Heart left ventricle (tissue), 16 donors: ENCODE data around the gene POLR1H. TPM values are rescaled to one million over a fixed set of nuclear protein-coding genes. Genes with fewer than 3 reads are reported as not detected.

Source experiments
- ATAC-seq, 4 donors: fragments of 200-7000 bp; cut with Tn5 transposase; one replicate each; pipeline ENCODE4 v1.9.1; 2020 to 2022; ENCODE audit warnings: moderate library complexity in 4 of 4, mild to moderate bottlenecking in 3 of 4, moderate number of reproducible peaks in 1 of 4
- DNase-seq, 5 donors: peaks; one replicate each; pipeline ENCODE4 v3.0.0-alpha.2; 2020
- H3K27ac ChIP-seq, 12 donors: fragments of 200-600 bp; sonication (generic) in 4 of 12; one replicate each; pipeline versions ENCODE4 v1.5.0 to v1.8.0; 2016 to 2022; ENCODE audit warnings: mild to moderate bottlenecking in 2 of 12
- H3K27me3 ChIP-seq, 9 donors: fragments of 200-600 bp; sonication (generic) in 2 of 9; one replicate each; pipeline versions ENCODE4 v1.5.1 to v1.8.0; 2016 to 2022; ENCODE audit warnings: mild to moderate bottlenecking in 3 of 9
- H3K36me3 ChIP-seq, 9 donors: fragments of 200-600 bp; sonication (generic) in 2 of 9; one replicate each; pipeline versions ENCODE4 v1.5.0 to v1.8.0; 2018 to 2022; ENCODE audit warnings: mild to moderate bottlenecking in 2 of 9
- H3K4me1 ChIP-seq, 12 donors: fragments of 200-600 bp; sonication (generic) in 4 of 12; one replicate each; pipeline versions ENCODE4 v1.5.0 to v1.8.0; 2016 to 2022; ENCODE audit warnings: mild to moderate bottlenecking in 3 of 12
- H3K4me3 ChIP-seq, 12 donors: fragments of 200-600 bp; sonication (generic) in 4 of 12; one replicate each; pipeline versions ENCODE4 v1.5.0 to v1.8.0; 2017 to 2022; ENCODE audit warnings: mild to moderate bottlenecking in 9 of 12, moderate library complexity in 4 of 12
- H3K9me3 ChIP-seq, 12 donors: fragments of 200-600 bp; sonication (generic) in 4 of 12; one replicate each; pipeline versions ENCODE4 v1.5.0 to v1.8.0; 2016 to 2022; ENCODE audit warnings: mild to moderate bottlenecking in 1 of 12
- CTCF ChIP-seq, 12 donors: fragments of 200-600 bp; sonication (generic) in 4 of 12; IDR thresholded peaks; one replicate each; pipeline versions ENCODE4 v1.5.0 to v1.8.0; 2018 to 2022; ENCODE audit warnings: antibody characterized with exemption in 12 of 12, mild to moderate bottlenecking in 5 of 12
- POLR2A ChIP-seq, 2 donors: fragments of 450-650 bp; IDR thresholded peaks; one replicate each; pipeline ENCODE4 v1.6.1; 2017; ENCODE audit warnings: antibody characterized with exemption in 2 of 2, mild to moderate bottlenecking in 2 of 2, moderate library complexity in 2 of 2
- WGBS, 4 donors: extraction: QIAGEN DNeasy Blood & Tissue Kit in 2 of 4; methylation state at CpG; one replicate each; pipeline versions ENCODE4 v1.1.5 to v1.1.7; 2013 to 2018; 5-methylcytosine and 5-hydroxymethylcytosine counted together
- intact Hi-C, 10 donors: fragments of 100-400 bp; cut with DNase I; formaldehyde crosslinking; loops; one replicate each; pipeline versions ENCODE4 v1.11.1 to v1.14.2; 2022
- polyA plus RNA-seq, 2 donors: library from polyadenylated mRNA; stranded (reverse); fragments of 200-250 nt; gene quantifications; one replicate each; pipeline ENCODE4 v1.2.3, GENCODE V29; 2013
- total RNA-seq, 9 donors: library from RNA; depleted of rRNA in 2 of 9; stranded (reverse); fragments of >200 nt in 2 of 9; fragmentation: NEBNext Ultra II Directional in 3 of 9; extraction: Animal tissue kit (Norgen Biotek cat#: 25700) in 3 of 9; gene quantifications; one replicate each; pipeline versions ENCODE4 v1.1.0 to v1.2.4, GENCODE V29; 2016 to 2023
- donor health status: ischemic (EF 13 %, LVEDD 7.1; RV severe dilation, severe dysfunction).
- donor health status: healthy with polysubstance abuse.
- donor health status: DM: no; HTN: yes; CAD: no.
- donor health status: DM: no; HTN: no; CAD: no.
- donor health status: ischemic (EF 25% LVEDD 6.9; RV normal size, moderate dysfunction).
- donor health status: ischemic (EF 25% LVEDD 5.7; RV mildly dilated, moderate dysfunction).
- donor health status: healthy.
- donor health status: DM: yes; HTN: yes; CAD: no.
- donor health status: ischemic (EF 35%, LVEDD 5.7; RV mildly dilated, moderate dysfunction).
- donor health status: nonischemic (EF 11% LVEDD 7.7; RV severe dilation, severe dysfunction).
- donor health status: DM: yes; HTN: yes; CAD: no.
- donor health status: PGD.
- donor health status: ischemic (EF 29% LVEDD 5.4; RV normal size, mild dysfunction).
- donor health status: nonischemic (EF 23%, LVEDD 6.1; RV moderate dilation, normal function).

Gene POLR1H
- total and polyA plus RNA-seq, 11 donors: 11.7 to 46.1 (median 14.8) TPM

DNA sequence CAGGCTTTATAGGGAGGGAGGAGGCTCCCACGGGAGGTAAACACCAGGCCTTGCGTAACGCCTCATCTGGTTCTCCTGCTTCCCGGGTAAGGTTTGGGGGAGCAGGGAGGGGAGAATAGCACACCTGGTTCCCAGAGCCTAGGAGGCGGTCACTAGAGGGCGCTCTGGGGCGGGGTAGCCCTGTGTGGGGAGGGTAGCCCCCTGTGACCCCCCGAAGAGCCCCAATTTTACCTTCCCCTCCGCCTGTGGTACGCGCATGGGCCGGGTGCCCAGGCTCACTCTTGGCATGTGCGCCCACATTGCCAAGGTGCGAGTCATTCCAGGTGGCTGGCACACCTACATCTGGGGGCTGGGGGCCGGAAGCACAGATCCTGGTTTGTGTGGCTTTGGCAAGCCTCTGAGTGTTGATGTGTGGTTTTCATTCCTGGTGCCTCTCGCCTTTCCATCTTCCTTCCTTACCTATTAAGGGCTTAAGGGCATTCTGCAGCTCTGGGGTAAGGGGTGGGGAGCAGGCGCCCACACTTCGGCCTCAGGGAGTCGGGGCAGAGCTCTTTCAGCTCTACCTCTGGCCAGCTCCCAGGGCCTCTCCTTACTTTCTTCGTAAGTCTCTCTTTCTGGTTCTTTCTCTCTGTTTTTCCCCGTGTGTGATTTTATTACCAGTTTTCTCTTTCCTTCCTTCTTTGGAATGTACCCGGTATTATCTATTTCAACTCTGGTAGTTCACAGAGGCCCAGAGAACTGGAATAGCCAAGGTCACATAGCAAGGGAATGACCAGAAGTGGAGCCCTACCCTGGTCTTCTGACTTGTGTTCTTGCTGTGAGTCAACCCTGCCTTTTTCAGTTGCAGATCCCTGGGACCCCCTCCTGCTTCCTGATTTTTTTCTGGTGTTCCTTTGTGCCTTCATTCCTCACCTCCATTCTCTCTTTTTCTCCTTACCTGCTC, 15.0 kb downstream of the POLR1H start:
- intact Hi-C loops: no loop called here
- 25 to 30% (median 27%) methylated on average over 21 to 22 of the region's 22 CpGs for WGBS, 4 donors

DNA sequence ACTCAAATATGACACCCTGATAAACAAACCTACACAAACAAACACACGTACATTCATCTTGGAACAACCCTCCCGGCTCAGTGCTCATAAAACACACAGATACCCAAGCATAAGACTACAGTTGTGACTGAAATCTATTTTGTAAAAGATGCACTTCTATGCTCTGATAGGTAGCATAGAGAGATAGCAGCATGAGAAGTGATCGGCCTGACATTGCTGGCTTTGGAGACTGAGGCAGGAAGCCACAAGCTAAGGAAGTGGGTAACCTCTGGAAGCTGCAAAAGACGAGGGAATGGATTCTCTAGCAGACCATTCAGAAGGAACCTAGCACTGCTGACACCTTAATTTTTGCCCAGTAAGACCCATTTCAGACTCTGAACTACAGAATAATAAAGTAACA, 16.2 kb downstream of the POLR1H start:
- 55 to 70% (median 58%) methylated on average over 4 of the region's 4 CpGs for WGBS, 4 donors
- Histone ChIP-seq H3K4me3 (no peak overlapping the region), H3K4me1 (peaks cover 0 to 21% (median 15%) of the 10 kb centered on the region in 12 donors), H3K27me3 (peaks cover 17 to 74% (median 35%) of the 10 kb centered on the region in 9 donors), H3K27ac (no peak overlapping the region), H3K36me3 (no peaks in the 10 kb centered on the region), H3K9me3 (no peaks in the 10 kb centered on the region)
- no peak for ATAC-seq
- no peak for DNase-seq
- intact Hi-C loops: no loop called here
- no peak for TF ChIP-seq POLR2A (IDR thresholded peaks at IDR 0.05)
- TF ChIP-seq CTCF (IDR thresholded peaks at IDR 0.05): no peak

More for the DNA sequence above, 15.0 kb downstream of the POLR1H start:
- DNase-seq (peak in 1 of 5 donors; percentile 23), ATAC-seq (no peak)
- TF ChIP-seq CTCF (IDR thresholded peaks at IDR 0.05) (peak in 9 of 12 donors; percentile 11 to 49 (median 35)), POLR2A (IDR thresholded peaks at IDR 0.05) (no peak)
- Histone ChIP-seq H3K9me3 (no peaks in the 10 kb centered on the region), H3K36me3 (no peaks in the 10 kb centered on the region), H3K27ac (no peak overlapping the region), H3K4me3 (peak overlapping the region in 4 of 12 donors; percentile 34 to 51 (median 42)), H3K27me3 (peaks cover 17 to 86% (median 43%) of the 10 kb centered on the region in 9 donors), H3K4me1 (peaks cover 0 to 28% (median 20%) of the 10 kb centered on the region in 12 donors)

GRCh38 chr6:30087876-30088275, 26.8 kb downstream of the POLR1H start:
- ATAC-seq (no peak), DNase-seq (no peak)
- H3K4me1 ChIP-seq: no peaks in the 10 kb centered on the region
- intact Hi-C loops: no loop called here
- H3K4me3 ChIP-seq: no peak overlapping the region
- H3K27ac ChIP-seq: no peak overlapping the region
- 59 to 78% (median 70%) methylated on average over 5 of the region's 5 CpGs for WGBS, 4 donors
- H3K9me3 ChIP-seq: no peaks in the 10 kb centered on the region
- no peaks in the 10 kb centered on the region for H3K36me3 ChIP-seq
- peaks cover 0 to 57% (median 5%) of the 10 kb centered on the region in 9 donors for H3K27me3 ChIP-seq
- TF ChIP-seq CTCF (IDR thresholded peaks at IDR 0.05) (no peak), POLR2A (IDR thresholded peaks at IDR 0.05) (no peak)
